Natural killer cell (primary cell): ENCODE data around the gene PANX3. TPM values are rescaled to one million over a fixed set of nuclear protein-coding genes. Genes with fewer than 3 reads are reported as not detected.

Experiments used
- ATAC-seq, 3 donors: fragments of 150-1000 bp in 2 of 3; fragments of 200-7000 bp in 1 of 3; cut with Tn5 transposase; 1 replicate in 1 of 3; 2 replicates in 2 of 3; pipeline ENCODE4 v1.10.0; 2021; ENCODE audit warnings: mild to moderate bottlenecking in 2 of 3, moderate library complexity in 2 of 3
- DNase-seq, 2 donors: peaks; one replicate each; pipeline versions ENCODE4 v3.0.0 to v3.0.0-alpha.2; 2013 to 2021; ENCODE audit warnings: mixed read lengths in 1 of 2
- H3K27ac ChIP-seq: one replicate; pipeline ENCODE4 v1.5.1; 2013; ENCODE audit warnings: mild to moderate bottlenecking, low read length
- H3K27me3 ChIP-seq: one replicate; pipeline ENCODE4 v1.6.1; 2013; ENCODE audit warnings: low read length; ENCODE audit not compliant: control insufficient read depth, insufficient read depth
- H3K36me3 ChIP-seq: one replicate; pipeline ENCODE4 v1.6.1; 2013; ENCODE audit warnings: low read length; ENCODE audit not compliant: control insufficient read depth, insufficient read depth
- H3K4me1 ChIP-seq: one replicate; pipeline ENCODE4 v1.6.1; 2013; ENCODE audit warnings: low read length; ENCODE audit not compliant: control insufficient read depth, insufficient read depth
- H3K4me3 ChIP-seq: one replicate; pipeline ENCODE4 v1.5.1; 2013; ENCODE audit warnings: low read length
- H3K9me3 ChIP-seq: one replicate; pipeline ENCODE4 v1.6.1; 2013; ENCODE audit warnings: low read length; ENCODE audit not compliant: control insufficient read depth, insufficient read depth
- H3K27ac Mint-ChIP-seq, 2 donors: one replicate each; pipeline ENCODE4 v1.8.0; 2022; ENCODE audit warnings: mild to moderate bottlenecking in 2 of 2, mixed read lengths in 2 of 2, moderate library complexity in 1 of 2
- H3K27me3 Mint-ChIP-seq, 2 donors: one replicate each; pipeline ENCODE4 v1.8.0; 2022; ENCODE audit warnings: low read depth in 2 of 2, mixed read lengths in 2 of 2
- H3K36me3 Mint-ChIP-seq: one replicate; pipeline ENCODE4 v1.8.0; 2022; ENCODE audit warnings: mixed read lengths
- H3K4me1 Mint-ChIP-seq, 2 donors: one replicate each; pipeline ENCODE4 v1.8.0; 2022; ENCODE audit warnings: mixed read lengths in 2 of 2
- H3K4me3 Mint-ChIP-seq: one replicate; pipeline ENCODE4 v1.8.0; 2022; ENCODE audit warnings: mild to moderate bottlenecking, moderate library complexity, mixed read lengths
- H3K9me3 Mint-ChIP-seq, 2 donors: one replicate each; pipeline ENCODE4 v1.8.0; 2022; ENCODE audit warnings: mixed read lengths in 2 of 2
- WGBS: methylation state at CpG from one replicate; pipeline ENCODE4 v1.1.7; 2013; ENCODE audit warnings: missing lambda C conversion rate; ENCODE audit not compliant: insufficient coverage; 5-methylcytosine and 5-hydroxymethylcytosine counted together
- intact Hi-C: fragments of 100-400 bp; cut with micrococcal nuclease; formaldehyde crosslinking; loops from one replicate; pipeline ENCODE4 v1.14.2; 2022
- total RNA-seq, 4 donors: library from RNA; stranded (reverse); fragments of 120-200 nt in 1 of 4; gene quantifications; one replicate each; pipeline versions ENCODE4 v1.2.3 to v1.2.4, GENCODE V29; 2013 to 2022
- TF ChIP-seq, protein P1 (sequence below): fragments of 200-600 bp; IDR thresholded peaks from one replicate; pipeline ENCODE4 v1.8.0; 2022; ENCODE audit warnings: antibody characterized with exemption

PANX3 gene
- total RNA-seq, 3 donors from 2014 or later (not counting 1 experiment from before 2014, with no cell fraction given) = not detected

DNA sequence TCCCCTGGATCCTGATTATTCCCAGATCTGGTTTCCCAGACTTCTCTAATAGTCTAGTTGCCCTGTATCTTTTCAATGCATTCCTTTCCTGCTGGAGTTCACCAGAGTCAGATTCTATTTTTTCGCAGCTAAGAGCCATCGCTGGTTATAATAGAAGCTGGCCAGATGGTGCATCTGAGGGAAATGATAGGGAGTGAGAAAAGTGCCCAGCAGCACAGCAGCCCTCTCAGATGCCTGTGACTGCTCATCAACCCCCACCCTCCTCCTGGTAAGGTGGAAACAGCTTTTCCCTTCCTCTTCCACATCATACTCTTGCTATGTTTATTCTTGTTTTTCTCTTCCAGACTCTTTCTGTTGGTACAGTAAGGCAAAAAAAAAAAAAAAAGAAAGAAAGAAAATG is 28.7 kb upstream of the PANX3 start:
- Histone ChIP-seq H3K36me3 (no peaks in the 10 kb centered on the region), H3K27me3 (peaks cover 6% of the 10 kb centered on the region), H3K9me3 (no peaks in the 10 kb centered on the region), H3K4me1 (no peaks in the 10 kb centered on the region), H3K4me3 (no peak overlapping the region), H3K27ac (no peak overlapping the region)
- TF ChIP-seq, protein P1, sequence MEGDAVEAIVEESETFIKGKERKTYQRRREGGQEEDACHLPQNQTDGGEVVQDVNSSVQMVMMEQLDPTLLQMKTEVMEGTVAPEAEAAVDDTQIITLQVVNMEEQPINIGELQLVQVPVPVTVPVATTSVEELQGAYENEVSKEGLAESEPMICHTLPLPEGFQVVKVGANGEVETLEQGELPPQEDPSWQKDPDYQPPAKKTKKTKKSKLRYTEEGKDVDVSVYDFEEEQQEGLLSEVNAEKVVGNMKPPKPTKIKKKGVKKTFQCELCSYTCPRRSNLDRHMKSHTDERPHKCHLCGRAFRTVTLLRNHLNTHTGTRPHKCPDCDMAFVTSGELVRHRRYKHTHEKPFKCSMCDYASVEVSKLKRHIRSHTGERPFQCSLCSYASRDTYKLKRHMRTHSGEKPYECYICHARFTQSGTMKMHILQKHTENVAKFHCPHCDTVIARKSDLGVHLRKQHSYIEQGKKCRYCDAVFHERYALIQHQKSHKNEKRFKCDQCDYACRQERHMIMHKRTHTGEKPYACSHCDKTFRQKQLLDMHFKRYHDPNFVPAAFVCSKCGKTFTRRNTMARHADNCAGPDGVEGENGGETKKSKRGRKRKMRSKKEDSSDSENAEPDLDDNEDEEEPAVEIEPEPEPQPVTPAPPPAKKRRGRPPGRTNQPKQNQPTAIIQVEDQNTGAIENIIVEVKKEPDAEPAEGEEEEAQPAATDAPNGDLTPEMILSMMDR = no peak
- no peaks in the 10 kb centered on the region for H3K9me3 Mint-ChIP-seq
- WGBS = 65% methylated on average over 2 of the region's 2 CpGs
- H3K27ac Mint-ChIP-seq = no peak overlapping the region
- no peak for ATAC-seq
- no peak for DNase-seq
- H3K4me1 Mint-ChIP-seq = no peaks in the 10 kb centered on the region
- intact Hi-C loops = no loop called here
- H3K36me3 Mint-ChIP-seq = no peaks in the 10 kb centered on the region
- peaks cover 10 to 14% of the 10 kb centered on the region in 2 donors for H3K27me3 Mint-ChIP-seq
- no peak overlapping the region for H3K4me3 Mint-ChIP-seq

DNA sequence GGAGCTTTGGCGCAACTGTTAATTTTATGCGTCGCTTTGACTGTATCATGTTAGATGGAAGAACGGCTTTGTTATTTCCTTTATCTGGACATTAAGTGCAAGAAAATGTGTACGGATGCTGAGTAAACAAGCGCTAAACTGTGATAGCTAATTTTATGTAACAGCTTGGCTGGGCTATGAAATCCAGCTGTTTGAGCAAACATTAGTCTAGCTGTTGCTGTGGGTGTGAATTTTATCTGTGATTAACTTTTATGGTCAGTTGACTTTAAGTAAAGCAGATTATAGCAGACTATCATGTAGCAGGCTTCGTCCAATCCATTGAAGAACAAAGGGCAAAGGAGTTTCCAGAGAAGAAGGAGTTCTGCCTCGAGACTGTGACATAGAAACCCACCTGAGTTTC is 27.4 kb upstream of the PANX3 start:
- 91% methylated on average over 8 of the region's 8 CpGs for WGBS
- Histone ChIP-seq H3K27me3 (peaks cover 6% of the 10 kb centered on the region), H3K9me3 (no peaks in the 10 kb centered on the region), H3K4me3 (no peak overlapping the region), H3K27ac (no peak overlapping the region), H3K4me1 (no peaks in the 10 kb centered on the region), H3K36me3 (no peaks in the 10 kb centered on the region)
- H3K4me3 Mint-ChIP-seq = no peak overlapping the region
- TF ChIP-seq, protein P1 = no peak
- H3K36me3 Mint-ChIP-seq = no peaks in the 10 kb centered on the region
- no peak overlapping the region for H3K27ac Mint-ChIP-seq
- H3K27me3 Mint-ChIP-seq = peaks cover 13 to 19% of the 10 kb centered on the region in 2 donors
- no peak for ATAC-seq
- no peak for DNase-seq
- no peaks in the 10 kb centered on the region for H3K4me1 Mint-ChIP-seq
- H3K9me3 Mint-ChIP-seq = no peaks in the 10 kb centered on the region
- intact Hi-C loops = no loop called here

DNA sequence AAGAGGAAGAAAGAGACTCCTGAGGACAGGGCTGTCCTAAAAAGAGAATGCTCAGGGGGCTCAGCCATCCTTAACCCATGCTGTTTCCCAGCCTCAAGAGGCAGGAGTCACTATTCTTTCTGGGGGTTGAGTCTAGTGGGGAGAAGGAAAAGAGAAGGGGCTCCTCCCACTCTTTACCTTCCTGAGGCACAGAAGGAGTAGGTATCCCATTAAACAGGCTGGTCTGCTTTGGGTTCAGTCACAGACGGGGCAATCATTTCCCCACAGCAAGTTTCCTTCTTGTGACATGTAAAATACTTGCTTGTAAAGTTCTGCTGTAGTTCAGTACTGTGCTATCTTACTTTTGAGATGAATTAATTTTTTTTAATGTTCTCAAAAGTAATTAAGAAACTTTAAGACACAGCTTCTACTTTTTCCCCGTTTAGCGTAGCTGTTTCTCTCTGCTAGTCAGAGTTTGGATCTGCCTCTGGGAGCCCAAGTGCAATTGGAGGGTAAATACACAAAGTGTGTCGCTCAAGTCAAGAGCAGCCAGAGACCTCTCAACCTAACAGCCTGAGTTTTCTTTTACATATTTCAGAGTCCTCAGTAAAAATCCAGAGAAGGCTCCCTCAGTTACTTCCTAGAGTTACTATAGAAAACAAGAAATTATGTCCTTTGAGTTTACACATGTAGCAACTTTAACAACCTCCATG is 26.4 kb upstream of the PANX3 start:
- ATAC-seq = no peak

More for the DNA sequence above, 26.4 kb upstream of the PANX3 start:
- Mint-ChIP-seq H3K27me3 (peaks cover 13 to 19% of the 10 kb centered on the region in 2 donors), H3K36me3 (no peaks in the 10 kb centered on the region), H3K4me3 (no peak overlapping the region), H3K27ac (no peak overlapping the region), H3K9me3 (no peaks in the 10 kb centered on the region), H3K4me1 (no peaks in the 10 kb centered on the region)
- no peaks in the 10 kb centered on the region for H3K9me3 ChIP-seq
- WGBS = 94% methylated on average over 3 of the region's 4 CpGs
- TF ChIP-seq, protein P1 = no peak
- peaks cover 6% of the 10 kb centered on the region for H3K27me3 ChIP-seq
- intact Hi-C loops = loop anchor here (5.0 kb wide), 1 partner anchor 168 kb away; no protein-coding TSS in a partner anchor
- no peak for DNase-seq
- no peaks in the 10 kb centered on the region for H3K4me1 ChIP-seq
- H3K27ac ChIP-seq = no peak overlapping the region
- no peaks in the 10 kb centered on the region for H3K36me3 ChIP-seq
- H3K4me3 ChIP-seq = no peak overlapping the region
